KMS-11 (cell line): Measurements from ENCODE around the gene S1PR4.

ENCODE experiments used
- H2AFZ ChIP-seq: fragments of 200-600 bp; sonication (generic); 2 replicates; pipeline ENCODE4 v1.6.1; 2016; ENCODE audit warnings: antibody characterized with exemption, mixed run types, low read depth
- H3K27ac ChIP-seq: fragments of 200-600 bp; sonication (generic); 2 replicates; pipeline ENCODE4 v1.6.1; 2016; ENCODE audit warnings: mild to moderate bottlenecking, mixed run types
- H3K27me3 ChIP-seq: fragments of 200-600 bp; sonication (generic); 2 replicates; pipeline ENCODE4 v1.6.1; 2017; ENCODE audit warnings: mild to moderate bottlenecking, low read depth, mixed run types, moderate library complexity; ENCODE audit not compliant: insufficient read depth
- H3K36me3 ChIP-seq: fragments of 200-600 bp; sonication (generic); 2 replicates; pipeline ENCODE4 v1.6.1; 2017; ENCODE audit warnings: mild to moderate bottlenecking, mixed run types; ENCODE audit not compliant: insufficient read depth
- H3K4me1 ChIP-seq: fragments of 200-600 bp; sonication (generic); 2 replicates; pipeline ENCODE4 v1.6.1; 2016; ENCODE audit warnings: mild to moderate bottlenecking, low read depth, mixed run types; ENCODE audit not compliant: poor library complexity, severe bottlenecking
- H3K4me2 ChIP-seq: fragments of 200-600 bp; sonication (generic); 2 replicates; pipeline ENCODE4 v1.7.0; 2016; ENCODE audit warnings: mild to moderate bottlenecking, mixed run types
- H3K4me3 ChIP-seq: fragments of 200-600 bp; sonication (generic); IDR thresholded peaks from 2 replicates; pipeline ENCODE4 v1.6.1; 2017; ENCODE audit warnings: low read depth, low read length, mixed read lengths; ENCODE audit not compliant: insufficient read depth
- H3K79me2 ChIP-seq: fragments of 200-600 bp; sonication (generic); 2 replicates; pipeline ENCODE4 v1.6.1; 2016; ENCODE audit warnings: low read depth, mixed run types; ENCODE audit not compliant: insufficient read depth
- H3K9ac ChIP-seq: fragments of 200-600 bp; sonication (generic); 2 replicates; pipeline ENCODE4 v1.6.1; 2016; ENCODE audit warnings: mild to moderate bottlenecking, mixed run types
- H4K20me1 ChIP-seq: fragments of 200-600 bp; sonication (generic); 2 replicates; pipeline ENCODE4 v1.6.1; 2016; ENCODE audit warnings: mild to moderate bottlenecking, mixed run types; ENCODE audit not compliant: insufficient read depth
- CTCF ChIP-seq: fragments of 200-600 bp; sonication (generic); conservative IDR thresholded peaks from 2 replicates; pipeline ENCODE4 v1.6.1; 2017; ENCODE audit warnings: low read depth, mild to moderate bottlenecking, antibody characterized with exemption, low read length, moderate library complexity, mixed read lengths

The S1PR4 gene

GRCh38 chr19:3206216-3206953, 27.8 kb downstream of the S1PR4 start:
- H3K36me3 ChIP-seq, result no peaks in the 10 kb centered on the region
- H4K20me1 ChIP-seq, result no peaks in the 10 kb centered on the region
- no peak overlapping the region for H3K4me2 ChIP-seq
- H3K79me2 ChIP-seq, result no peaks in the 10 kb centered on the region
- H3K4me3 ChIP-seq, result no peak overlapping the region
- H3K27me3 ChIP-seq, result no peaks in the 10 kb centered on the region
- TF ChIP-seq CTCF, result no peak
- no peak overlapping the region for H3K9ac ChIP-seq
- no peak overlapping the region for H3K27ac ChIP-seq
- H2AFZ ChIP-seq, result no peak overlapping the region
- no peaks in the 10 kb centered on the region for H3K4me1 ChIP-seq

- H3K27ac ChIP-seq, result no peak overlapping the region
- no peak for TF ChIP-seq CTCF
- H3K27me3 ChIP-seq, result no peaks in the 10 kb centered on the region
- H3K9ac ChIP-seq, result no peak overlapping the region
- no peaks in the 10 kb centered on the region for H4K20me1 ChIP-seq
- H3K4me2 ChIP-seq, result no peak overlapping the region
- no peaks in the 10 kb centered on the region for H3K79me2 ChIP-seq
- H3K36me3 ChIP-seq, result no peaks in the 10 kb centered on the region
- H2AFZ ChIP-seq, result no peak overlapping the region
- H3K4me3 ChIP-seq, result no peak overlapping the region
- H3K4me1 ChIP-seq, result no peaks in the 10 kb centered on the region
These were observed 29.1 kb downstream of the S1PR4 start for GRCh38 chr19:3207461-3208242.

GRCh38 chr19:3208317-3209207, 30.0 kb downstream of the S1PR4 start:
- Histone ChIP-seq H3K27me3 (no peaks in the 10 kb centered on the region), H2AFZ (no peak overlapping the region), H3K4me2 (no peak overlapping the region), H3K79me2 (no peaks in the 10 kb centered on the region), H3K27ac (no peak overlapping the region), H4K20me1 (no peaks in the 10 kb centered on the region), H3K4me3 (no peak overlapping the region), H3K36me3 (no peaks in the 10 kb centered on the region), H3K9ac (no peak overlapping the region), H3K4me1 (no peaks in the 10 kb centered on the region)
- TF ChIP-seq CTCF, result no peak

DNA sequence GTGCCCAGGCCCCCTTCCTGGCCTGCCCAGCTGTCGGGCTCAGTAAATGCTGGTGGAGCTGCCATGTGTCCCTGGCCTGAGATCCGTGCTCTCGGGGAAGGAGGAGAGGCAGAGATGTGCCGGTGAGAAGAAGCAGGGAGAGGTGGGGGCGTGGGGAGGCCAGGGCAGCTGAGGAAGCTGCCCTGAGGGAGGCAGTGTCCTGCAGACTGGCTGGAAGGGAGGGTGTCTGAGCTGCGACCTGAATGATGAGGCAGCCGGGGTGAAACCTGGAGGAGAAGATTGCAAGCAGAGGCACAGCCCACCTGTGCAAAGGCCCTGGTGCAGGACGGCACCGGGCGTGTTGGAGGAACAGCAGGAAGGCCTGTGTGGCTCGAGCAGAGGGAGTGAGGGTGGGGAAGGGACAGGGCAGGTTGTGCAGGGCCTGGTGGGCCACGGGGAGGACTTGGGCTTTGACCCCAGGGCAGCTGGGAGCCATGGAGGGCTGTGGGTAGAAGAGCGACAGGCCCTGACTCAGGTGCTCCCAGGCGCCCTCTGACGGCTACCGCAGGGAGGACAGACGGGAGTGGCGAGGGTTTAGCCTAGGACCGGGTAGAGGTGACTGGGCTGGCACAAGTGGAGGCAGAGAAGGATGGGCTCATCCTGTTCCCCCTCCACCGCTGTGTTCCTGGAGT, 31.9 kb downstream of the S1PR4 start:
- TF ChIP-seq CTCF, result peak; percentile 68
- Histone ChIP-seq H3K79me2 (no peaks in the 10 kb centered on the region), H3K4me2 (no peak overlapping the region), H3K4me1 (no peaks in the 10 kb centered on the region), H3K27me3 (no peaks in the 10 kb centered on the region; the same call in 1 of the 2 replicates), H2AFZ (no peak overlapping the region), H3K27ac (no peak overlapping the region), H3K4me3 (no peak overlapping the region), H4K20me1 (no peaks in the 10 kb centered on the region), H3K9ac (no peak overlapping the region), H3K36me3 (no peaks in the 10 kb centered on the region)
